Skeletal muscle tissue (tissue), 4 donors: ENCODE measurements around the gene UPK1A. TPM values are rescaled to one million over a fixed set of nuclear protein-coding genes. Genes with fewer than 3 reads are reported as not detected.

Source experiments
- H3K27ac ChIP-seq: one replicate; pipeline ENCODE4 v1.7.0; 2013; ENCODE audit warnings: mild to moderate bottlenecking, low read depth, low read length, inconsistent platforms
- H3K27me3 ChIP-seq, 3 donors: one replicate each; pipeline ENCODE4 v1.7.0; 2013; ENCODE audit warnings: low read length in 3 of 3; ENCODE audit not compliant: control insufficient read depth in 3 of 3, insufficient read depth in 3 of 3
- H3K36me3 ChIP-seq, 3 donors: one replicate each; pipeline ENCODE4 v1.7.0; 2013; ENCODE audit warnings: low read length in 3 of 3; ENCODE audit not compliant: control insufficient read depth in 3 of 3, insufficient read depth in 3 of 3
- H3K4me1 ChIP-seq, 3 donors: one replicate each; pipeline ENCODE4 v1.7.0; 2013; ENCODE audit warnings: low read length in 3 of 3, mild to moderate bottlenecking in 3 of 3; ENCODE audit not compliant: control insufficient read depth in 3 of 3, insufficient read depth in 3 of 3
- H3K4me3 ChIP-seq, 3 donors: one replicate each; pipeline ENCODE4 v1.7.0; 2013; ENCODE audit warnings: low read length in 3 of 3
- H3K9ac ChIP-seq, 3 donors: one replicate each; pipeline ENCODE4 v1.7.0; 2013; ENCODE audit warnings: low read length in 3 of 3, mild to moderate bottlenecking in 3 of 3, moderate library complexity in 2 of 3, low read depth in 1 of 3
- H3K9me3 ChIP-seq, 3 donors: one replicate each; pipeline ENCODE4 v1.7.0; 2013; ENCODE audit warnings: low read length in 3 of 3; ENCODE audit not compliant: control insufficient read depth in 3 of 3
- total RNA-seq: library from RNA; depleted of rRNA; stranded (reverse); fragments of >200 nt; gene quantifications from one replicate; pipeline ENCODE4 v1.2.3, GENCODE V29; 2014
- donor health status: Osteomylitis.

The UPK1A gene
- total RNA-seq, 1 donor from 2014 or later, result not detected

DNA sequence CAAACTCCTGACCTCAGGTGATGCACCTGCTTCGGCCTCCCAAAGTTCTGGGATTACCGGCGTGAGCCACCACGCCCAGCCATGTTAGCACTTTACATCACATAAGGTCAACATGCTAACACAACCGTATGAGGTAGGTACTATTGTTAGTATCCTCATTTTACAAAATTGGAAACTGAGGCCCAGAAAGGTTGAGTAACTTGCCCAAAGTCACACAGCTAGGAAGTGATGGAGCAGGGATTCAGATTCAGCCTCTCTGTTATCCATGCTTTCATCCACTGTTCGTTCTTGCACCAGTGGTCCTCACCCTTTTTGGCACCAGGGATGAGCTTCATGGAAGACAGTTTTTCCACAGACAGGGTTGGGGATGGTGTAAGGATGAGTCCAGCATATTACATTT lies 9.6 kb upstream of the UPK1A start:
- Histone ChIP-seq H3K27ac (no peak overlapping the region), H3K36me3 (peaks cover 53 to 66% (median 53%) of the 10 kb centered on the region in 3 donors)

DNA sequence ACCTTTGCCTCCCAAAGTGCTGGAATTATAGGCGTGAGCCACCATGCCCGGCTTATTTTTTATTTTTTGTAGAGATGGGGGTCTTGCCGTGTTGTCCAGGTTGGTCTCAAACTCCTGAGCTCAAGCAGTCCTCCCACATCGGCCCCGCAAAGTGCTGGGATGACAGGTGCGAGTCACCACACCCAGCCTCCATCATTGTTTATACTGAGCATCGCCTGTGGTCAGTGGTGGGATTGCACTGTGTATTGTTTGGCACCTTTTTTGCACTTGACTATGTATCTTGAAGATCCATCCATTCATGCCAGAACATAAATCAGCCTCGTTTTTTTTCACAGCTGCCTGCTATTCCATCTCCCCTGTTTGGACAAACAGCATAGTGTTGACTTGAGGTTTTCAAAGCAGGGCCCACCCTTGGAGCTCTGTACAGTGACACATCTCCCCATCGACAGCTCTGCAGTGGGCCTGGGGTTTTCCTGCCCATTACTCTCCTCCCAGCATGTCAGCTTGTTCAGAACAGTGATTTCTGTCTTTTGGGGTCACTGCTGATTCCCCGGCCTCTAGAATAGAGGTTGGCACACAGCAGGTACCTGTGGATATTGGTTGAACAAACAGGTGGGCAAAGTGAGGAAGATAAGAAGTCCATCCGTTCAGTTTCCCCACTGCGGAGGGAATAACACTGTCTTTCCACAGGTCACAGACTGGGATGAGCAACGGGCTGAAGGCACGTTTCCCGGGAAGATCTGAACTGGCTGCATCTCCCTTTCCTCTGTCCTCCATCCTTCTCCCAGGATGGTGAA lies 8.2 kb upstream of the UPK1A start:
- Histone ChIP-seq H3K9ac (no peak overlapping the region), H3K4me3 (no peak overlapping the region), H3K9me3 (no peaks in the 10 kb centered on the region), H3K36me3 (peaks cover 48 to 73% (median 51%) of the 10 kb centered on the region in 3 donors), H3K4me1 (no peaks in the 10 kb centered on the region), H3K27me3 (no peaks in the 10 kb centered on the region), H3K27ac (no peak overlapping the region)

More for the DNA sequence above, 9.6 kb upstream of the UPK1A start:
- H3K9me3 ChIP-seq, result no peaks in the 10 kb centered on the region
- H3K27me3 ChIP-seq, result no peaks in the 10 kb centered on the region
- H3K4me3 ChIP-seq, result no peak overlapping the region
- H3K4me1 ChIP-seq, result no peaks in the 10 kb centered on the region
- no peak overlapping the region for H3K9ac ChIP-seq

- Histone ChIP-seq H3K27me3 (no peaks in the 10 kb centered on the region), H3K4me1 (no peaks in the 10 kb centered on the region), H3K27ac (no peak overlapping the region), H3K36me3 (peaks cover 22 to 56% (median 30%) of the 10 kb centered on the region in 3 donors), H3K9ac (no peak overlapping the region), H3K4me3 (no peak overlapping the region), H3K9me3 (no peaks in the 10 kb centered on the region)
Observed at GRCh38 chr19:35661995-35662340, 4.3 kb upstream of the UPK1A start.

DNA sequence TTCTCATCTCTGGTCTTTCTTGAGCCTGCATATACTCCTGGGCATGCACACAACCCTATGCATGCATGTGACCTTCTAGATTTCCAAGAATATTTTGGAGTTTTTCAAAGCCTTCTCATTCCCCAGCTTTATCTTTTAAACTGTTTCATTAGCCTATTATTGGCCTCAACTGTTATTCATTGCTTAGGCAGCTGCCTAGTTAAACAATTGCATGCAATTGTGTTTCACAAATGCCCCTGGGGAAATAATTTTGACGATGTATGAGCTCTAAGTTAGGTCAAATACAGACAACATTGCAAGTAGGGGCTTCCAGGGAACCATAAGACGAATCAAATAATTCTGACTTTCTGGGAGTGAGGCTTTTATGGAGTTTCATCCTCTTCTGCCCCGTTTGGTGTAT lies 2.3 kb upstream of the UPK1A start:
- Histone ChIP-seq H3K4me1 (no peaks in the 10 kb centered on the region), H3K9me3 (no peaks in the 10 kb centered on the region), H3K27me3 (peaks cover 0 to 4% (median 2%) of the 10 kb centered on the region in 3 donors), H3K4me3 (no peak overlapping the region), H3K27ac (no peak overlapping the region), H3K36me3 (peaks cover 6 to 38% (median 15%) of the 10 kb centered on the region in 3 donors), H3K9ac (no peak overlapping the region)

DNA sequence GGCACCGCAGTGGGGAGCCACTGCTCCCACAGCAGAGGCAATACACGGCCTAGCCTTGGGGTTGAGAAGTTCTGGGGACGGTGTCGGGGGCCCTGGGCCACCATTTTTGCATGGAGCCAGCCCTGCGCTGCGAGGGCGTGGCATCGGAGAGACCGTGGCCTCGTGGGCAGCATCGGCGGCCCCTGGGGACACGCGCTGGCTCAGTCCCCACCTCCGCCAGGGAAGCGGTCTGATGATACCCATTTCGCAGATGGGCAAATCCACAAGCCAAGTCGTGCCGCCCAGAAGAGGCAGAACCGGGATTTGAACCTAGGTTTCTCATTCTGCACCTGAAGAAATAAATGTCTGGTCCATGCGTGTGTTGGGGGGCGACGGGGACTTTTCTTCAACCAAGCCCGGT lies 1.2 kb upstream of the UPK1A start:
- Histone ChIP-seq H3K9me3 (no peaks in the 10 kb centered on the region), H3K27me3 (peaks cover 5 to 8% (median 7%) of the 10 kb centered on the region in 3 donors), H3K36me3 (peaks cover 3 to 31% (median 10%) of the 10 kb centered on the region in 3 donors), H3K4me3 (no peak overlapping the region), H3K9ac (no peak overlapping the region), H3K4me1 (no peaks in the 10 kb centered on the region), H3K27ac (no peak overlapping the region)

GRCh38 chr19:35665604-35666003 lies 713 bp upstream of the UPK1A start:
- peaks cover 5 to 8% (median 7%) of the 10 kb centered on the region in 3 donors for H3K27me3 ChIP-seq
- no peaks in the 10 kb centered on the region for H3K4me1 ChIP-seq
- no peaks in the 10 kb centered on the region for H3K9me3 ChIP-seq
- H3K4me3 ChIP-seq, result no peak overlapping the region
- H3K9ac ChIP-seq, result no peak overlapping the region
- no peak overlapping the region for H3K27ac ChIP-seq
- H3K36me3 ChIP-seq, result peaks cover 3 to 30% (median 10%) of the 10 kb centered on the region in 3 donors

DNA sequence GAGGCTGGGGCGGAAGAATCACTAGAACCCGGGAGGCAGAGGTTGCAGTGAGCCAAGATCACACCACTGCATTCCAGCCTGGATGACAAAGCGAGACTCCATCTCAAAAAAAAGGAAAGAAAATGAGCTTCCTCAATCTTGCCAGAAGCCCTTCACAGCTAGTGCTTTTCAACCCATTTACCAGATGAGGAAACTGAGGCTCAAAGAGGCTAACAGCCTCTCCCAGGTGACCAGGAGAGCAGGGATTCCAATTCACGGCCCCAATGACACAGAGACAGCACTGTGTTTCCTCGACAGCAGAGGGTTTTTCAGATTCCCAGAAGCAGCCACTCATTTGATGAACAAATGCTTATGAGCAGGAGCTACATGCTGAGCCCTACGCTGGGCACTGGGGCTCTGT lies 3.2 kb downstream of the UPK1A start:
- Histone ChIP-seq H3K4me3 (no peak overlapping the region), H3K27ac (no peak overlapping the region), H3K9ac (no peak overlapping the region), H3K36me3 (peaks cover 0 to 3% (median 2%) of the 10 kb centered on the region in 3 donors), H3K4me1 (peaks cover 0 to 6% (median 4%) of the 10 kb centered on the region in 3 donors), H3K27me3 (peaks cover 21 to 29% (median 23%) of the 10 kb centered on the region in 3 donors), H3K9me3 (no peaks in the 10 kb centered on the region)

DNA sequence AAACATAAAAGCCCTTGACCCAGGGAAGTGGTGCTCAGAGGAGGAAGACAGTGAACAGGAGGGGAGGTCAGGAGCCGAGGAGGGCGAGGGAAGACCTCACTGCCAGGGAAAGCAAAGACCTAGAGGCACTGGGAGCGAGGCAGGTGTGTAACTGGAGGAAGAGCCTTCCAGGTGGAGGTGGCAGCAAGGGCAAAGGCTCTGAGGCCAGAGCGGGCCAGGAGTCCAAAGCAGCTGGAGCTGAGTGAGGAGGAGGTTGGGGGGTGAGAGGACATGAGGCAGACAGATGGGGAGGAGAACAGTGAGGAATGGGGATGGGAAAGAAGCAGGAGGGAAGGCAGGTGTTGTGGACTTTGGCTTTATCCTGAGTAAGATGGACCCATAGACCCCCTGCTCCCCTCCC lies 3.7 kb downstream of the UPK1A start:
- H3K27me3 ChIP-seq, result peaks cover 21 to 31% (median 25%) of the 10 kb centered on the region in 3 donors

GRCh38 chr19:35670686-35671085 lies 4.4 kb downstream of the UPK1A start:
- no peaks in the 10 kb centered on the region for H3K9me3 ChIP-seq
- H3K4me3 ChIP-seq, result no peak overlapping the region
- no peak overlapping the region for H3K27ac ChIP-seq
- no peak overlapping the region for H3K9ac ChIP-seq
- peaks cover 23 to 34% (median 28%) of the 10 kb centered on the region in 3 donors for H3K27me3 ChIP-seq
- peaks cover 0 to 6% (median 4%) of the 10 kb centered on the region in 3 donors for H3K4me1 ChIP-seq
- H3K36me3 ChIP-seq, result no peaks in the 10 kb centered on the region

More for the DNA sequence above, 3.7 kb downstream of the UPK1A start:
- H3K36me3 ChIP-seq, result peaks cover 0 to 2% (median 2%) of the 10 kb centered on the region in 3 donors
- H3K4me3 ChIP-seq, result no peak overlapping the region
- H3K9me3 ChIP-seq, result no peaks in the 10 kb centered on the region
- H3K4me1 ChIP-seq, result peaks cover 0 to 6% (median 4%) of the 10 kb centered on the region in 3 donors
- no peak overlapping the region for H3K27ac ChIP-seq
- H3K9ac ChIP-seq, result no peak overlapping the region

DNA sequence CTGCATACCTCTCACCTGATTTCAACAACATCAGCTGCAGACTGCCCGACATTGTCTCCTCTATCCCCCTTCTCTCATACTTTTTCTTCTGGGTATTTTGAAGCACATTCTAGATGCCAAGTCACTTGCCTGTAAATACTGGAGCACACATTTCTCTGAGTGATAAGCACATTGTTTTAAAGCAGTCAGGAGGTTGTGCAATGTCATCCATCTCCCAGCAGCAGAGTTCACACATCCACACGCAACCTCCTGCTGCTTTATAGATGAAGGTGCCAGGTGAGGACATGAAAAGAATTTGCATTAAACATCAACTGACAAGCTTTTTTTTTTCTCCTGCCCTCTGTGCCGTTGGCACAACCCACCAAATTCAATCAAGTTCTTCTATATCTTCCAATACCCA lies 5.5 kb downstream of the UPK1A start:
- peaks cover 25 to 36% (median 32%) of the 10 kb centered on the region in 3 donors for H3K27me3 ChIP-seq
- peaks cover 0 to 6% (median 4%) of the 10 kb centered on the region in 3 donors for H3K4me1 ChIP-seq
- no peak overlapping the region for H3K9ac ChIP-seq
- H3K4me3 ChIP-seq, result no peak overlapping the region
- H3K36me3 ChIP-seq, result no peaks in the 10 kb centered on the region
- no peaks in the 10 kb centered on the region for H3K9me3 ChIP-seq
- no peak overlapping the region for H3K27ac ChIP-seq
